ENCODE measurements around the gene CMBL.
"Not testable (repeated sequence)": the region's sequence is repeated elsewhere in the genome, so short reads cannot be mapped to it uniquely, and the experiment has no call there.

Gene CMBL

DNA sequence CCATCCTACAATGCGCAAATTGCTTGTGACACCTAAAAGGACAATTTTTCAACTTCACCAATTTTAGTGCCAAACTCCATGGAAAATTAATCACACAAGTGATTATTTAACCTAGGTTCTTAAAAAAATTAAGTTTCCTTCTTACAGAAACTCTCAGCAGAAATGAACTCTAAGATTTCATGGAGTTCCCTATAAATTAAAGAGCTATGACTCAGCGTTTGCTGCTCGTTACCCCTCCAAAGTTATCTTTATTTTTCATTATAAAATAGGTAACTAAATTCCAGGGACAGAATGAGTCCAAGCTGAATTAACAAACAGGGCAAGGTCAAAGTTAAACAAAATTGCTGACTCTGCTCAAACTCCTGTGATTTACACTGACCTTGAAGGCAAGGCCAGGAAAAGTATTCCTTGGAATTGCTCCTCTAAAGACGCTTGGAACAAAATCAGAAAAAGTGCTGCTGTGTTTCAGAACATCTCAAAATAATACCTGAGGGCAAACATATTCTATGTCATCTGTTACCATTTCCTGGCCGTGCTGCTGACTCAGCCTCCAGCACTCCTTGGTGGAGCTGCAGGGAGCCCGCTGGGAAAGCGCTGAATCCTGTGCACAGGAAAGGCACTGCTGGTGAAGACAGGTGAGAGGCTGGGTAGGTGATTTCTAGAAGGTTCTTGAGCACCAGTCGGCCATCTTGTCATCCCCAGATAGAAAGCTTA lies 2.5 kb upstream of the CMBL start:
- no peak for DNase-seq

DNA sequence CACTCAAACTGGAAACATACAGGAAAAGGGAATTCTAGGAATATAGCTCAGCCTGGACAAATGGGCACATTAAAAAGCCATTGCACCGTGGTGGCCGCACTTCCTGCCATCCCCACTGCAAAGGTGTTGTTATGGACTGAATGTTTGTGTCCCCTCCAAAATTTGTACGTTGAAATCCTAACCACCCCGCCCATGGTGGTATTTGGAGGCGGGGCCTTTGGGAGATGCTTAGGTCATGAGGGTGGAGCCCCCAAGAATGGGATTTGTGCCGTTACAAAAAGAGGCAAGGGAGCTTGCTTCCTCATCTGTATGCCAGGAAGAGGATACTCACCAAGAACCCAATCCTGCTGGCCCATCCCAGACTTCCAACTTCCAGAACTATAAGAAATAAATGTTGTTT lies 1.1 kb upstream of the CMBL start:
- DNase-seq, result no peak

DNA sequence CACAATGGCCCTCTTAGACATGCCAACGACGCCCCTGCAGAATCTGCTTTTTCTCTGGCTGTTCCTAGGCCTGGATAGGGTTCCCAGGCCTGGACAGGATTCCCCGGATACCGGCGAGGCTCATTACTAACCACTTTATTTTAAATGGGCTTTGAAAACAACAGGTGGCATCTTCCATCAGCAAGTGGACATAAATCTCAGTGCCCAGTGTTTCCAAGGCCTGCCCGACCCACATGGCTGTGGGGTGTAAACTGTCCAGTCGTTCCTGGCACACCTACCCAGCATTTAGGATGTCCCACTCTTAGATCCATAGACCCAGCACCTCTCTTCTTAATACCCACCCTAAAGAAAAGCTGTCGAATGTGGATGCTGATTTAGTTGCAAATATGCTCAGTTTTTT lies 896 bp downstream of the CMBL start:
- no peak for DNase-seq

DNA sequence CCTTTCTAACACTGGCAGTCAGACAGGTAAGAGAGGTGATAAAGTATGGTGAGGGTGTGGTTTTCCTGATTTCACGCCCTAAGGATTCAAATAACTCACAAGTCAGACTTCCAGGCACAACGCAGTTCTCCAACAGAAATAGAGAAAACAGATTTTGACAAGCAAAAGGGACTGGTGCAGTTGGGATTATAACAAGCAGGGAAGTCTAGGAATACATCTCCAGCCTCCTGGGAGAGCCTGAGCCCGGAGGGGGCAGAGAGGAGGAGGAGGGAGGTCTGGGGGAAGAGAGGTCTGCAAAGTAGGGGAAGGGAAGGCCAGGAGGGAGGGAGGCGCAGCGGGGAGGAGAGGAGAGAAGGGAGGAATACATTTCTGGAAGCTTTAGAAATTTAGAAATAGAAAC lies 1.6 kb downstream of the CMBL start:
- DNase-seq, result no peak

DNA sequence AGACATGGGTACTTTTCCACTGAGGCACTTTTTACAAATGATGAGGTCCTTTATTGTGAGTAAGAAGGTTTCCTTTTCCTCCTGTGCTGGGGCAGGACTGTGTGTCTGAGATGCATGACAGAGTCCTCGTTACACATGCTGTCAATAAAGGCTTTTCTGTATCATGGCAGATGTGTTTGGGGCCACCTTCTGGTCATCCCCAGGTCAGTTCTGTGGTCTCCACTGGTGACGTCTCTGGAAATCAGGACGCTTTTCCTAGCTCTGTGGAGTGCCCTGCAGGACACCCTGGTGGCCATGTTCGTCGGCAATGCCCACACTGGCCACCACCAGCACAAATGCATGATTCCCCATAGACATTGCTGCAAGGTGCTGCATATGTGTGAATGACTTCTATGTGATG lies 2.8 kb downstream of the CMBL start:
- DNase-seq, result no peak

DNA sequence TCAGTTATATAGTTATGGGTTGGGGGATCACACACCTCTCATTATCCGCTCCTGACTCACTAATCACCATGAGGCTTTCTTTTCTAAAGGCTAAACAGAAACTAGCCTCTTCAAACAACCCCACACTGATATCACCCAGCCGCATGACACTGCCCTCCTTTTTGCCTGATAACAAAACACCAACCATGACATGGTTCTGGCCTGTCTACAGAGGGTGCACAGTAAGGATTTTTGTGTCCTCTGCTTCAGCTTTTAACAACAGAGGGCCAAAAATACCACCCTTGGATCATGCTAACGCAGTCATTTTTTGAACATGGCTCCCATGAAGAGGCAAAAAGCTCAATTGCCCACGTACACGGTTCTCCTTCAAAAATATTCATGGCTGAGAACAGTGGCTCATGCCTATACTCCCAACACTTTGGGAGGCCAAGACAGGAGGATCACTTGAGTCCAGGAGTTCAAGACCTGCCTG lies 4.0 kb downstream of the CMBL start:
- no peak for DNase-seq

DNA sequence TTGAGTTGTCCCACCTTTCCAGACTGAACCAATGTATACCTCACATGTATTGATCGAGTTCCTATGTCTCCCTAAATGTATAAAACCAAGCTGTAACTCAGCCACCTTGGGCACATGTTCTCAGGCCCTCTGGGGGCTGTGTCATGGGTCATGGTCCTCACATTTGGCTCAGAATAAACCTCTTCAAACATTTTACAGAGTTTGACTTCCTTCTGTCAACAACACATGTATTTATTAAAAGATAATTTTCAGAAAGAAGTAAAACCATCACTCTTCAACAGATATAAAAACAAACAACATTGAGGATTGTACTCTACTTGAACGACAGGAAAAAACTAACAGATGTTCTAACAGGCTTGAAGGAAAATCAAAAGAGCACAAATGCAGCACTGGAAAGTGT lies 4.5 kb downstream of the CMBL start:
- no peak for DNase-seq

DNA sequence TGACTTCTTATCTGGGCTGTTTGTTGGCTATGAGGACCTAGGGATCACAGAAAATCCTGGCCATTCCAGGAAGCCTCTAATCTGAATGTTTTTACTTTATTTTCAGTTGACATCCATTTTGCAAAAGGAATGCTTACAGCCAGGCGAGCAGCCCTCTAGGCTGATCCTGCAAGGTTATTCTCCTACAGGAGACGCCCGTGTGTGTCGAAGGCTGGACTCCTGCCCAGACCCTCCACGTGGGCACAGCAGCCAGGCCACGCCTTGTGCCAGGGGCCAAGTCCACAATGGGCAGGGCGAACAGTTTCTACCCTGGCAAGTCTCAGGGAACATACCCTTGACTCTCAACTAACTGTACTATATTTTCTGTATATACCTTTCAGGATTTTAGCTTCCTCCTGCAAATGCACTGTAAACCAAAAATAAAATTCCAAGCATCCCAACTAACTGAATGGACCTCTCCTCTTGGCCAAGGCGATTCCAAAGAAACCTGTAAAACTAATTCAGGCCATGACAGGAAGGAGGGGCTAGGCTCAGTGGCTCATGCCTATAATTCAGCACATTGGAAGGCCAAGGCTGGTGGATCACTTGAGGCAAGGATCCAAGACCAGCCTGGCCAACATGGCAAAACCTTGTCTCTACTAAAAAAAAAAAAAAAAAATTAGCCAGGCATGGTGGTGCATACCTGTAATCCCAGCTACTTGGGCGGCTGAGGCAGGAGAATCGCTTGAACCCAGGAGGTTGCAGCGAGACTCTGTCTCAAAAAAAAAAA lies 5.7 kb downstream of the CMBL start:
- DNase-seq, result no peak

DNA sequence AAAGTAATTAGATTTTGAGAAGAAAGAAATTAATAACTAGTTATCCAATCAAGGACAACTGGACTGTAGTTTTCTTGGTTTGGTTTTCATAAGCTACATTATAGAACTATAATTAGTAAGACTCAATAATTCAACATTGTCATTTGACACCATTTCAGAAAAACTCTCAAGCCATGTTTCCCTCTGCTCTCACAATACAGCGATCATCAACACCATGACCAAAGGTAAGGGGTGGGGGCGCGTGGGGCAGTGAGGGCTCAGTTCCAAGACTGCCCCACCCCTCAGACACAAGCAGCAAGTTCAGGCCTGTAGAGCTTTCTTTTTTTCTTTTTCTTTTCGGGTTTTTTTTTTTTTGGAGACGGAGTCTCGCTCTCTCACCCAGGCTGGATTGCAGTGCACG lies 6.4 kb downstream of the CMBL start:
- no peak for DNase-seq

DNA sequence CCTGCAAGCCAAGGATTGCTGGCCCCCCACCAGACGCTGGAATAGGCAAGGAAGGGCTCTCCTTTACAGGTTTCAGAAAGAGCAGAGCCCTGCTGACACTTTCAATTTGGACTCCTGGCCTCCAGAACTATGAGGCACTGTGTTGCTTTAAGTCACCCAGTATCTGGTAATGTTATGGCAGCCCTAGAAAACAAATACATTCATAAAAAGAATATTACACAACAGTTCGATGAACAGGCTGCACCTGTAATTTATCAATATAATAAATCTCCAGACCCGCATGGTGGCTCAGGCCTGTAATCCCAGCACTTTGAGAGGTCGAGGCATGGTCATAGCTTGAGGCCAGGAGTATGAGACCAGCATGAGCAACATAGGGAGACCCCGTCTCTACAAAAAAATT lies 7.5 kb downstream of the CMBL start:
- no peak for DNase-seq

DNA sequence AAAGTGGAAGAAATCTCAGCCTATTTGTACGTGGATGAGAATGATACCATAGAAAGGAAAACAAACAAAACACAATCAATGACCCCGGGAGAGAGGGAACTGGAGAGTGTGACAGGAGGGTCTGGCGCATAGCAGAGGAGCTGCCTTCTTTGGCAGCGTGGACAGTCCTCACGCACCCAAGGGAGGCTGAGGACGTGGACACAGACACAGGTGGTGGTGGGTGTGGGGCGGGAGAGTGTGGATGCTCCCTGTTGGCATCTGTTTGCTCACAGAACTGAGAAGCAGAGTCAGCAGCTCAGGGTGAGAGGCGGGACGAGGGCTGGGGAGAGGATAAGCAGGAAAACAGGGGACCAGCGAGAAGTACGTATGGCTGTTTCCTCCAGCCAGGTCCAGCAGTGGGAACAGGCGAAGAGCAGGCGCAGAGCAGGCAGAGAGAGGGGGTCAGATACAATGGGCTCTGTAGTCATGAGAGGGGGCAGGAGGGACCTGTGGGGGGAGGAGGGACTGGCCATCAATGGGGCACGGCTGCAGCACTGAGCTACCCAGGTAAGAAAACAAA lies 10.0 kb downstream of the CMBL start:
- no peak for DNase-seq

DNA sequence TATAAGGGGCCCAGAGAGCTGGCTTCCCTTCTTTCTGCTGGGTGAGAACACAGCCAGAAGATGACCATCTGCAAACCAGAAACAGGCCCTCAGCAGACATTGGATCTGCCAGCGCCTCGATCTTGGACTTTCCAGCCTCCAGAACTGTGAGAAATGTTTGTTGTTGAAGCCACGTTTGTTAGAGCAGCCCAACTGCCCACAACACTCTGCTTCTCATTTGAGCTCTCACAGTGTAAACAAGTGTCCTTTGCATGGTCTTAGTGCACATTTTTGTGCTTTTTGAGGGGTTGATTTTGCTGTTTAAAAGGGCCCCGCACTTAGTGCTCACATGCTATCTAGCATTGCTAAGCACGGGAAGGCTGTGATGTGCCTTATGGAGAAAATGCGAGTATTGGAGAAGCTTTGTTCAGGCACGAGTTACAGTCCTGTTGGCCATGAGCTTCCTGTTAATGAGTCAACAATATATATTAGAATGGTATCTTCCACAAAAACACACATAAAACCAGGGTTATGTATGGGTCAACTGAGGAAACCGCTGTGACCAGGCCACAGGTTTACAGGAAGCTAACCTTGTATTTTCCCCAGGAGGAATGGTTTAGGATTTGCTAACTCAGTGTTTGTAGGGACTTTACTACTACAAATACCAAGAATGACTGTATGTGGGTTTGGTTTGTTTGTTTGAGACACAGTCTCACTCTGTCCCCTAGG lies 11.9 kb downstream of the CMBL start:
- no peak for DNase-seq

DNA sequence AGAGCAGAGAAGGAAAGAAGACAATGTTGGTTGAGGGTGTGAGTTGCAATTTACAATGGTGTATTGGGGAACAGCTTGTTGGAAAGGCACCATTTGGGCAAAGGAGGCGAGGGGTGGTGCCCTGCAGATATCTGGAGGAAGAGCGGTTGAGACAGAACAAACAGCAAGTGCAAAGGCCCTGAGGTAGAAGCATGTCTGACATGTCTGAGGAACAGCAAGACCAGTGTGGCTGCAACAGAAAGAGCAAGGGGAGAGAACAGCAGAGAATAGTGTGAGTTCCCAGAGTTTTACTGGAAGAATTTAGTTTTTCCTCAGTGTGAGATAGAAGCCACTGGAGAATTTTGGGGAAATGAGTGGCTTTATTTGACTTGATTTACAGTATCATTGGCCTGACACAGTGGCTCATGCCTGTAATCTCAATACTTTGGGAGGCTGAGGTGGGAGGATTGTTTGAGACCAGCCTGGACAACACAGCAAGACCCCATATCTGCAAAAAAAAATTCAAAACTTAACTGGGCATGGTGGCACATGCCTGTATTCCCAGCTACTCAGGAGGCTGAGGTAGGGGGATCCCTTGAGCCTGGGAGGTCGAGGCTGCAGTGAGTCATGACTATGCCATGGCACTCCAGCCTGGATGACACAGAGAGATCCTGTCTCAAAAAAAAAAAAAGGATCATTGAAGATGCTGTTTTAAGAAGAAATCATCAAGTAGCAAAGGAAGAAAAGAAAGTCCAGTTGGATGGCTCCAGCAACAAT lies 13.6 kb downstream of the CMBL start:
- DNase-seq, result no peak

DNA sequence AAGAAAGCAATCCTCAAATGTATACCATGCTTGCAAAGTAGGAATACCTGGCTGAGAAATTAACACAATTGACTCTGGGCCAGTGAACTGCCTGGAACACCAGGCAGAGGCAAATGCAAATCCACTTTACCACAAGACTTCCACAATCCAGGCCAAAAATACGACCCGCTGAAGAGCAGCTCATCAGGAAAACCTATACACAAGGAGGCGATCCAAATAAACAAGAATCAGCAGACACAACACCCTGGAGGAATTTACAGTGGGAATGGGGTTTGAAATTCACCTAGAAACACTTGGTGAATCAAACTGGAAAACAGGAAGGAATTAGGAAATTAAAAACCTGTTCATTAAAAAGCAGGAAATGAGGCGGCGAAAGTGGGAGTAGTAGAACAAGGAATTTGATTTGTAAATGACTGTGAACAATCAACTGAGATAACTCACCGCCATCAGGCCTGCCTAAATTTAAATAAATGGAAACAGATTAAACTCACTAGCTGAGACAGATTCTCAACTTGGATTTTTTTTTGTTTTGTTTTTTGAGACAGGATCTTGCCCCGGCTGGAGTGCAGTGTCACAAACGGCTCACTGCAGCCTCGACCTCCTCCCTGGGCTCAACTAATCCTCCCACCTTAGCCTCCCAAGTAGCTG lies 15.9 kb downstream of the CMBL start:
- DNase-seq, result no peak

DNA sequence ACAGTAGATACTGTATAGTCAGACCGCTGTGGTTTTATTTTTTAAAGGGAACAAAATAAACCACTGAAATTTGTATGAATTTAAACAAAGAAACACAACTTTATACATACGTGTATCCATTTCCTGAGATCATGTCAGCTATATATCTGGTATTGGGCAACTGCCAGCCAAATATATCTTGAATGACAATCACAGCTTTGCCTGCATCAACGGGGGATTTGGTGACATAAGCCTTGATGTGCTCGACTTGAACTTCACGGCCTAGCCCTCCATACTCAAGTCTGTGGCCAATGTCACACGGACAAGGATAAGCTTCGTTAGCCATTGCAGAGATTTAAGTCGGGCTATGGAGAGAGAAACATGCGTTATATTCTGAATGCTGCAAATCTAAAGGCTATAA lies 17.3 kb downstream of the CMBL start:
- DNase-seq, result no peak

DNA sequence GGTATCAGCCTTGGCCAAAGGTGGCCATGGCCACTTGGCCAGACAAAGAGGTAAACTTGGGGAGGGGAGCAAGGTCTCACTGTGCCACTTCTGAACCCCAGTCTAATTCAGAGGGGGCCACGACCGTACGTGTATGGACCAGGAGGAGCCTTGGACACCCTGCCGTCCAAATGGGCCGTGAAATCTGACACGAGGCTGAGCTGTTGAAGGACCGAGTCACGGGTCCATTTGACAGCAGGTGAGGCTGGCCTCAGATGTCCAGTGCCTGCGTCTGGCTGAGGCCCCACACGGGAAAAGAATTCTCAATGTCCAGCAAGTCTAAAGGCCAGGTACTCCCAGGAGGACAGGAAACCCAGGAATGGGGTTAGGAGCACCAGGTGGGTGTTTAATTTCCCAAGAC lies 17.7 kb downstream of the CMBL start:
- no peak for DNase-seq

DNA sequence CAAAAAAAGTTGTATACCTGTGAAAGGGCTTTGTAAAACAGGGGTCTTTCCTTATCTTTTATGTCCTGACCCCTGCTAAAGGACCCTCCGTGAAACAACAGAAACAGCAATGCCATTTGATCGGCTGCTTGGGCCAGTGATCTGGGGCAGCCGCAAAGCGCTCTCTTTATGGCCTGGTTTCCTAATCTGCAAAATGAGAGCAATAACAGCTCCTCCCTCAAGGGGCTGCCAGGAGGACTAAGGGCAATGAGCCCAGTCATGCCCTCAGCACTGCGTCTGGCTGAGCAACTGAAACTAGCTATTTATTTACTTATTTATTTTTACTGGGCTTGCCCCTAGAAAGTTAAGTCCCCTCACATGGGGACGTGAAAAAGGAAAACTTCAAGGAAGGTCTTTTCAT lies 18.3 kb downstream of the CMBL start:
- no peak for DNase-seq

DNA sequence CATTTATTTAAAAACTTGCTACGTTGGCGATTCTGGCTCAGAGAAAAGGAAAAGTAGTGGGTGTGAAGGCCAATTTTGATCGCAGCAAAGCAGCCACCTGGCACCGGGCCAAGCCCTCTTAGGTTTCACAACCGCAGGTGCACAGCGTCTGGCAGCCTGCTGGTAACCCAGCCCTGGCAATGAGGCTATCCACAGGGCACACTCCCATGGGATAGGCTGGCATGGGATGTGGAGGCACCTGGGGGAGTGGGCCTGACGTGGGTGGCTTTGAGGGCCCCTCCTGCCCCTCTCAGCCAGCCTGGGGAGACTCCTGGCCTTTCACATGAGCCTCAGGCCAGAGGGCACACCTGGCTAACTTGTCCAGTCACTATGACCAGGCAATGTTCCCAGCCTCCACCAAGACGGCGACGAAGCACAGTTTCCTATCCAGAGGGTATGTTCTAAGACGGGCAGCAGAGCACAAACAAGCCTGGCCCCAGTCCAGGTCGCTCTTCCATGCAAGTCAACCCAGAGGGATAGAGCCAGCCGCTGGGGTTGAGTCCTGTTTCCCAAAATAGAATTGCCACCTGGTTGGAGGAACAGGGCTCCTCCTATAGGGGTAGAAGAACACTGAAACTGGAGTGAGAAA lies 19.0 kb downstream of the CMBL start:
- peak; percentile 97 for DNase-seq

DNA sequence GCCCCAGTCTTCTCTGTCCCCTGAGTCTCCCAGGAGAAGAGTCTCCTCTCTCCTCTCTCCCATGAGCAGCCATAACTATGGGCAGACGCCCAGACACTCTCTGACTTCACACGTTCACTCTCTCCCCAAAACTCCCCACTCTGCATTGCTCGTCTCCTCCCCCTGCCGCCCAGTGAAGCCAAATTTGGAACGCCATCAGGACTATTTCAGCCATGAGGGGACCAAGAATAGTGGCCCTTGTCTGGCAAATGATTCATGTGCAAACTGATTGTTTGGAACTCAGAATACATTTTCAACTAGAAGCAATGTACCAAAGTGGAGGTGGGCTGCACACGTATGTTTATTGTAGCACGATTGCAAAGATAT lies 20.9 kb downstream of the CMBL start:
- DNase-seq, result no peak

DNA sequence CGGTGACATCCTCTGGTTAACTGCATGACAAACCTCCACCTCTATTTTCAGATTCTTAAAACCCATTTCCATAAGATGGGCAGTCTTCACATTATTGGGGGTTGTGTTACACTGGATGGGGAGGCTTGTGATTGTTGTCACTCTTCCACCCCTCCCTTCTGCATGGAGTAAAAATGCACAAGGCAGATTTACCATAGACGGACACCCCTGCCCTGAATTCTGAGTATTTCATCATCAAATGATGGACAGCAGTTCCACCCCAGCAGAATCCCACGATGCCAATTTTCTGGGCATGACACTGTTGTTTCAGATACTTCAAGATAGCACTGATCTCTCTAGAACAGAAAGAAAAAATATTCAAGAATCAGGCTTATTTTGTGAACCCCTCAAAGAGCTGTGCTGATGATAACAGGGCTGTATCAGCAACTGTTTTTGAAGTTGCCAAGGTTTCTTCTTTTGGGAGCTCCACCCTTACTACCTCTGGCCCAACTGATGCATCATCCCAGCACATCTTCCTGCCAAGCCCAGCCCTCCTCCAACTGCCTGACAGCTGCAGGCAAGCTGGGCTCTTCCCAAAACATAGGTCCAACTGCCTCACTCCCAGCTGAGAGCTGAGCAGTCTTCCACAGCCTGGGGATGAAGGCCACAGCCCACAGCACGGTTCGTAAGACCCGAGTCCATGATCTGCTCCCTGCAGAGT lies 21.4 kb downstream of the CMBL start:
- DNase-seq, result peak; percentile 81

DNA sequence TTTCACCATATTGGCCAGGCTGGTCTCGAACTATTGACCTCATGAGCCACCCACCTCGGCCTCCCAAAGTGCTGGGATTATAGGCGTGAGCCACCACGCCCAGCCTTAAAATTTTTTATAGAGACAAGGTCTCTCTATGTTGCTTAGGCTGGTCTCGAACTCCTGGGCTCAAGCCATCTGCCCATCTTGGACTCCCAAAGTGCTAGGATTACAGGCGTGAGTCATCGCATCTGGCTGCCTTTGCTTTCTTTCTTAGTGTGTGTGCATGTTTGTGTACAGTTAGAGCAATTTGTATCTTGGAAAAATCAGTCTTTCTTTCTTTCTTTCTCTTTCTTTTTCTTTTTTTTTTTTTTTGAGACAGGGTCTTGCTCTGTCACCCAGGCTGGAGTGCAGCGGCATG lies 22.3 kb downstream of the CMBL start:
- not testable (repeated sequence) for DNase-seq

Measured in NCI-H1694 (cell line).